HUES6 (cell line): ENCODE measurements around the gene ACACA.

Experiments
- H3K27ac ChIP-seq: 2 replicates; pipeline ENCODE4 v1.7.0; 2013; ENCODE audit warnings: low read depth, mild to moderate bottlenecking, low read length, inconsistent platforms
- H3K27me3 ChIP-seq: 2 replicates; pipeline ENCODE4 v1.6.1; 2013; ENCODE audit warnings: low read length; ENCODE audit not compliant: control insufficient read depth, insufficient read depth
- H3K36me3 ChIP-seq: 2 replicates; pipeline ENCODE4 v1.6.1; 2013; ENCODE audit warnings: low read length; ENCODE audit not compliant: control insufficient read depth, insufficient read depth
- H3K4me1 ChIP-seq: 2 replicates; pipeline ENCODE4 v1.6.1; 2013; ENCODE audit warnings: low read length; ENCODE audit not compliant: control insufficient read depth, insufficient read depth
- H3K4me3 ChIP-seq: 2 replicates; pipeline ENCODE4 v1.5.1; 2013; ENCODE audit warnings: low read depth, low read length
- H3K9ac ChIP-seq: one replicate; pipeline ENCODE4 v1.6.1; 2013; ENCODE audit warnings: mild to moderate bottlenecking, low read length
- H3K9me3 ChIP-seq: 2 replicates; pipeline ENCODE4 v1.6.1; 2013; ENCODE audit warnings: low read depth, low read length; ENCODE audit not compliant: control insufficient read depth, insufficient read depth

Gene ACACA

GRCh38 chr17:37097154-37097553 is 309.5 kb downstream of the ACACA start:
- Histone ChIP-seq H3K27ac (no peak overlapping the region), H3K4me3 (no peak overlapping the region), H3K27me3 (no peaks in the 10 kb centered on the region), H3K9me3 (no peaks in the 10 kb centered on the region), H3K4me1 (peaks cover 8% of the 10 kb centered on the region), H3K9ac (no peak overlapping the region), H3K36me3 (peaks cover 77% of the 10 kb centered on the region)

DNA sequence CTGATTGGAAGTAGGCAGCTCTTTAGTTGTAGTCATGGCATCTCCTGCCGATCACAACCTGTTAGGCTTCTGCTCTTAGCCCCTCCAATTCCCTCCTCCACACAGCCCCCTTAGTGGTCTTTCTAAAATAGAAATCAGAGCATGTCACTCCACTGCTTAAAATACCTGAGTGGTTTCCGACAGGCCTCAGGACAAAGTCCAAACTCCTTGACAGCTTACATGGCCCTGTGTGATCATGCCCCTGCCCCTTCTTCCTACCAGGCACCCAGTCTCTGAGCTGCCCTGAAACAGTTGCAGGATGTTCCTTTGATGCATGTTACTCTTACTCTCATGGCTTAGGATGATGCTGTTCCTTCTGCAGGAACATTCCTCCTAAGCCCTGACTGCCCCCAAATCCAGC is 310.6 kb downstream of the ACACA start:
- no peak overlapping the region for H3K9ac ChIP-seq
- no peaks in the 10 kb centered on the region for H3K27me3 ChIP-seq
- peaks cover 76% of the 10 kb centered on the region for H3K36me3 ChIP-seq
- H3K9me3 ChIP-seq: no peaks in the 10 kb centered on the region
- peaks cover 8% of the 10 kb centered on the region; the same call in 1 of the 2 replicates for H3K4me1 ChIP-seq
- H3K4me3 ChIP-seq: no peak overlapping the region
- no peak overlapping the region for H3K27ac ChIP-seq

- H3K9ac ChIP-seq: no peak overlapping the region
- H3K27ac ChIP-seq: no peak overlapping the region
- peaks cover 88% of the 10 kb centered on the region for H3K36me3 ChIP-seq
- no peak overlapping the region for H3K4me3 ChIP-seq
- H3K9me3 ChIP-seq: no peaks in the 10 kb centered on the region
- no peaks in the 10 kb centered on the region for H3K27me3 ChIP-seq
- peaks cover 17% of the 10 kb centered on the region for H3K4me1 ChIP-seq
These were observed 312.2 kb downstream of the ACACA start for GRCh38 chr17:37094391-37094790.

GRCh38 chr17:37092701-37093100 is 313.9 kb downstream of the ACACA start:
- H3K9ac ChIP-seq: no peak overlapping the region
- H3K4me3 ChIP-seq: no peak overlapping the region
- H3K27me3 ChIP-seq: no peaks in the 10 kb centered on the region
- no peak overlapping the region for H3K27ac ChIP-seq
- no peaks in the 10 kb centered on the region for H3K9me3 ChIP-seq
- H3K36me3 ChIP-seq: peaks cover 93% of the 10 kb centered on the region
- H3K4me1 ChIP-seq: peaks cover 22% of the 10 kb centered on the region

DNA sequence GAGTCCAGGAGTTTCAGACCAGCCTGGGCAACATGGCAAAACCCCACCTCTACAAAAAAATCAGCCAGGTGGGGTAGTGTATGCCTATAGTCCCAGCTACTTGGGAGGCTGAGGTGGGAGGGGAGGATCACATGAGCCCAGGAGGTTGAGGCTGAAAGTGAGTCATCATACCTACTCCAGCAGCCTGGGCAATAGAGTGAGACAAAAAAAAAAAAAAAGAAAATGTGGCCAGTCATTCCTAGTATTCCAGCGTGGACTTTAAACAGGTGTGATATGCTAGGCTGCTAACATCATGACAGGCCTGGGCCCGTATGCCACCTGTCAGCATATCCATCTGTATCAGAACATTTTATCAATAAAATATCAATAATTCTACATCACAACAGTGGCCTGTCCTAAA is 314.6 kb downstream of the ACACA start:
- peaks cover 22% of the 10 kb centered on the region for H3K4me1 ChIP-seq
- H3K9me3 ChIP-seq: no peaks in the 10 kb centered on the region
- H3K9ac ChIP-seq: no peak overlapping the region
- H3K36me3 ChIP-seq: peaks cover 93% of the 10 kb centered on the region
- H3K4me3 ChIP-seq: no peak overlapping the region
- H3K27ac ChIP-seq: no peak overlapping the region
- no peaks in the 10 kb centered on the region for H3K27me3 ChIP-seq

- Histone ChIP-seq H3K9me3 (no peaks in the 10 kb centered on the region), H3K4me1 (peaks cover 22% of the 10 kb centered on the region), H3K9ac (no peak overlapping the region), H3K27ac (no peak overlapping the region), H3K27me3 (no peaks in the 10 kb centered on the region), H3K4me3 (no peak overlapping the region), H3K36me3 (peaks cover 93% of the 10 kb centered on the region)
These were observed 315.7 kb downstream of the ACACA start for GRCh38 chr17:37090941-37091340.

DNA sequence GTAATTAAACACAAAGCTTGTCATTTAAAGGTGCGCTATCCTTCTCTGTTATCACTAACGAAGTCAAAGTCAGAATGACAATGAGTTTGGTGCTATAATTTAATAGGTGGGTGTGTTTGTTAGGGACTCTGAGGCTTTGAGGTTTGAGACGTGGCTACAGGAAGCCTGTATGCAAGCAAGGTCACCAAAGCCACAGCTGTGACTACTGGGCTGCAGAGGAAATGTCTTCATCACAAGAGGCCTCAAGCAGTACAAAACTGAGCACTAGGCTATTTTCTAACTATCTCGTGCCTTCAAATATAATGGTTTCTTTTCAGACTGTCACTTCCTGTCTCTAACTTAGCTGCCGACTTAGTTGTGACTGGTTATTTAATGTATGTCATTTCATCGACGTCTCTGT is 316.7 kb downstream of the ACACA start:
- Histone ChIP-seq H3K9ac (no peak overlapping the region), H3K9me3 (no peaks in the 10 kb centered on the region), H3K27me3 (no peaks in the 10 kb centered on the region), H3K36me3 (peaks cover 93% of the 10 kb centered on the region), H3K4me3 (no peak overlapping the region), H3K4me1 (peaks cover 22% of the 10 kb centered on the region), H3K27ac (no peak overlapping the region)

- Histone ChIP-seq H3K27me3 (no peaks in the 10 kb centered on the region), H3K36me3 (peaks cover 85% of the 10 kb centered on the region), H3K27ac (no peak overlapping the region), H3K9ac (no peak overlapping the region), H3K9me3 (no peaks in the 10 kb centered on the region), H3K4me1 (peaks cover 22% of the 10 kb centered on the region), H3K4me3 (no peak overlapping the region)
These were observed 317.7 kb downstream of the ACACA start for GRCh38 chr17:37088913-37089312.

GRCh38 chr17:37088459-37088858 is 318.2 kb downstream of the ACACA start:
- H3K9ac ChIP-seq: no peak overlapping the region
- H3K4me1 ChIP-seq: peaks cover 24% of the 10 kb centered on the region
- no peaks in the 10 kb centered on the region for H3K9me3 ChIP-seq
- H3K4me3 ChIP-seq: no peak overlapping the region
- H3K36me3 ChIP-seq: peaks cover 80% of the 10 kb centered on the region
- no peaks in the 10 kb centered on the region for H3K27me3 ChIP-seq
- no peak overlapping the region for H3K27ac ChIP-seq

- H3K36me3 ChIP-seq: peaks cover 72% of the 10 kb centered on the region
- no peak overlapping the region for H3K27ac ChIP-seq
- H3K9ac ChIP-seq: no peak overlapping the region
- H3K4me1 ChIP-seq: peaks cover 31% of the 10 kb centered on the region
- H3K27me3 ChIP-seq: no peaks in the 10 kb centered on the region
- no peak overlapping the region for H3K4me3 ChIP-seq
- H3K9me3 ChIP-seq: no peaks in the 10 kb centered on the region
These were observed 319.0 kb downstream of the ACACA start for GRCh38 chr17:37087683-37088082.

DNA sequence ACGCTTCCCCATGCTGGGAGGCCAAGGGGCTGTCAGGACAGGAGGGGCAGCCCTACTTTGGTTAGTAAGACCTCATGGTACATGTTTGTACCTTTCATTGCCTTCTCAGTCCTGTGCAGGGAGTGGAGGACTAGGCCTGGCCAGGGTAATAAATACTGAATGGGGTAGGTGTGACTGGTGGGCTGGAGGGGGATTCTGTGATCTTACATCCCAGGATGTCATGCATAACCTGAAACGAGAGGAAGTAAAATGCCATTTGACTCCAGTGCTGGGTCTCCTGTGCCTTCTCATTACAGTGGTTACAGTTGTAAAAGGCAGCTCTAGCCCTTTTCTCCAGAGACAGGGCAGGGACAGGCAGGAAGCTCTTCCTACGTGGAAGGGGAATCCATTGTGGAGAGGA is 319.7 kb downstream of the ACACA start:
- Histone ChIP-seq H3K4me3 (no peak overlapping the region), H3K27me3 (no peaks in the 10 kb centered on the region), H3K9me3 (no peaks in the 10 kb centered on the region), H3K27ac (no peak overlapping the region), H3K4me1 (peaks cover 39% of the 10 kb centered on the region), H3K9ac (no peak overlapping the region), H3K36me3 (peaks cover 66% of the 10 kb centered on the region)

DNA sequence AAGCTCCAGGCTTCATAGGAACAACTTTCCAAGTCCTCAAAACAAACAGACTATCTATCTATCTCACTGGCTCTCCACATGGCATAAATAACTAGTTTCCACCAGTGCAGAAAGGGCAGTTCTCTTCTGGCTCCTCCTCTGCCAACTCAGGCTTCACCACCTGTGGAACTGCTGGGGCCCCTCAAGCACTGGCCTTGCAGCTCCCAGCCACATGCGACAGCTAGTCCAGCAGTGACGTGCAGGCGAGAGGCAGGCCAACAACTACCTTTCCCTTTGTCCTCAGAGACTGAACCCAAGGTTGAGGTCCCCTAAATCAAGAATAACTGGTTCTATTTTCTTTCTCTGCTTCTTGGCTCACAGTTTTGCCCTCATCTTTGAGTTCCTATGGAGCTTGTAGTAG is 320.3 kb downstream of the ACACA start:
- H3K36me3 ChIP-seq: peaks cover 63% of the 10 kb centered on the region
- H3K27ac ChIP-seq: no peak overlapping the region

More for the DNA sequence above, 320.3 kb downstream of the ACACA start:
- H3K4me3 ChIP-seq: no peak overlapping the region
- H3K9me3 ChIP-seq: no peaks in the 10 kb centered on the region
- H3K4me1 ChIP-seq: peaks cover 40% of the 10 kb centered on the region
- H3K27me3 ChIP-seq: no peaks in the 10 kb centered on the region
- no peak overlapping the region for H3K9ac ChIP-seq
